Brain microvascular endothelial cell (primary cell): Measurements from ENCODE around the gene CFAP20DC.

Experiments used
- DNase-seq: peaks from one replicate; pipeline ENCODE4 v3.0.0-alpha.2; 2020
- H3K27ac ChIP-seq: fragments of 250-450 bp; sonication (Bioruptor Pico); 2 replicates; pipeline ENCODE4 v1.5.1; 2020; ENCODE audit warnings: mild to moderate bottlenecking, moderate library complexity
- H3K27me3 ChIP-seq: fragments of 250-450 bp; sonication (Bioruptor Pico); replicated peaks from 2 replicates; pipeline ENCODE4 v1.5.1; 2020; ENCODE audit warnings: mild to moderate bottlenecking
- H3K36me3 ChIP-seq: fragments of 250-450 bp; sonication (Bioruptor Pico); replicated peaks from 2 replicates; pipeline ENCODE4 v1.5.1; 2020; ENCODE audit warnings: mild to moderate bottlenecking
- H3K4me3 ChIP-seq: 2 replicates; pipeline ENCODE4 v1.5.1; 2011; ENCODE audit warnings: low read depth, mild to moderate bottlenecking, control low read depth, low read length, moderate library complexity
- CTCF ChIP-seq: IDR thresholded peaks from 2 replicates; pipeline ENCODE4 v1.5.1; 2011; ENCODE audit warnings: low read depth, mild to moderate bottlenecking, moderate library complexity, low read length, control low read depth, inconsistent platforms; ENCODE audit errors: missing control alignments
- in situ Hi-C: cut with HindIII; loops from 2 replicates; pipeline ENCODE4 v1.10.0; 2017; ENCODE audit warnings: low sequenced_read_pairs, low pct_ligation_motif_present

The CFAP20DC gene

GRCh38 chr3:58751882-58752567, 297.8 kb downstream of the CFAP20DC start:
- H3K36me3 ChIP-seq: no peaks in the 10 kb centered on the region
- H3K27ac ChIP-seq: no peak overlapping the region
- no peak for TF ChIP-seq CTCF
- no peak for DNase-seq
- in situ Hi-C loops: no loop called here
- no peaks in the 10 kb centered on the region for H3K27me3 ChIP-seq
- no peak overlapping the region for H3K4me3 ChIP-seq

- no peak for DNase-seq
- H3K27ac ChIP-seq: no peak overlapping the region
- in situ Hi-C loops: no loop called here
- H3K4me3 ChIP-seq: no peak overlapping the region
- no peaks in the 10 kb centered on the region for H3K27me3 ChIP-seq
- H3K36me3 ChIP-seq: no peaks in the 10 kb centered on the region
- TF ChIP-seq CTCF: no peak
These were observed 298.6 kb downstream of the CFAP20DC start for GRCh38 chr3:58751235-58751634.

GRCh38 chr3:58749948-58750347, 299.9 kb downstream of the CFAP20DC start:
- no peaks in the 10 kb centered on the region for H3K36me3 ChIP-seq
- no peak for DNase-seq
- H3K27me3 ChIP-seq: no peaks in the 10 kb centered on the region
- in situ Hi-C loops: no loop called here
- no peak overlapping the region for H3K4me3 ChIP-seq
- no peak overlapping the region for H3K27ac ChIP-seq
- TF ChIP-seq CTCF: no peak

- in situ Hi-C loops: no loop called here
- Histone ChIP-seq H3K27ac (no peak overlapping the region), H3K27me3 (no peaks in the 10 kb centered on the region), H3K36me3 (no peaks in the 10 kb centered on the region), H3K4me3 (no peak overlapping the region)
- DNase-seq: no peak
- TF ChIP-seq CTCF: no peak
These were observed 301.8 kb downstream of the CFAP20DC start for GRCh38 chr3:58748024-58748423.

GRCh38 chr3:58746758-58747157, 303.1 kb downstream of the CFAP20DC start:
- DNase-seq: no peak

More at GRCh38 chr3:58746758-58747157, 303.1 kb downstream of the CFAP20DC start:
- in situ Hi-C loops: no loop called here
- H3K4me3 ChIP-seq: no peak overlapping the region
- no peak overlapping the region for H3K27ac ChIP-seq
- no peak for TF ChIP-seq CTCF
- H3K36me3 ChIP-seq: no peaks in the 10 kb centered on the region
- H3K27me3 ChIP-seq: no peaks in the 10 kb centered on the region
